HepG2 (cell line): ENCODE data around the gene THADA. TPM values are rescaled to one million over a fixed set of nuclear protein-coding genes. Genes with fewer than 3 reads are reported as not detected.
A peak's percentile ranks its signal among the peaks of the same experiment; 100 is the strongest.

Source experiments
- ARNT2 ChIP-seq: sonication (generic); formaldehyde crosslinking; IDR thresholded peaks from 2 replicates; pipeline ENCODE4 v1.8.0; 2022; ENCODE audit warnings: mild to moderate bottlenecking, low read depth, missing genetic modification reagents, moderate library complexity
- CSRNP2 ChIP-seq: sonication (generic); formaldehyde crosslinking; conservative IDR thresholded peaks from 2 replicates; pipeline ENCODE4 v1.8.0; 2022; ENCODE audit warnings: low read depth, missing genetic modification reagents
- ETS1 ChIP-seq: sonication (generic); formaldehyde crosslinking; IDR thresholded peaks from 2 replicates; pipeline ENCODE4 v1.4.0; 2020; ENCODE audit warnings: missing genetic modification reagents
- HNF4G ChIP-seq, 2 experiments: sonication (generic) in 1 of 2; formaldehyde crosslinking in 1 of 2; IDR thresholded peaks; 2 replicates each; pipeline versions ENCODE4 v1.4.0 to v1.6.1; 2011 to 2020; ENCODE audit warnings: borderline replicate concordance in 2 of 2, low read depth in 2 of 2, mild to moderate bottlenecking in 2 of 2, low read length in 1 of 2, missing genetic modification reagents in 1 of 2, moderate library complexity in 1 of 2
- HNRNPL ChIP-seq: fragments of 200-400 bp; formaldehyde crosslinking; IDR thresholded peaks from 2 replicates; pipeline ENCODE4 v1.6.1; 2017; ENCODE audit warnings: mild to moderate bottlenecking, low read depth, low read length
- JDP2 ChIP-seq: sonication (generic); formaldehyde crosslinking; IDR thresholded peaks from 2 replicates; pipeline ENCODE4 v1.8.1; 2022; ENCODE audit warnings: missing genetic modification reagents, borderline replicate concordance
- KAT2B ChIP-seq: fragments of 150-350 bp; IDR thresholded peaks from 2 replicates; pipeline ENCODE4 v1.6.1; 2014; ENCODE audit warnings: low read depth, low read length, borderline replicate concordance
- LCORL ChIP-seq, 2 experiments: fragments of 450-650 bp in 1 of 2; sonication (generic) in 1 of 2; formaldehyde crosslinking in 1 of 2; IDR thresholded peaks; 2 replicates each; pipeline versions ENCODE4 v1.5.0 to v1.6.1; 2017 to 2020; ENCODE audit warnings: antibody characterized with exemption in 1 of 2, missing genetic modification reagents in 1 of 2
- NFAT5 ChIP-seq: sonication (generic); formaldehyde crosslinking; IDR thresholded peaks from 2 replicates; pipeline ENCODE4 v1.4.0; 2020; ENCODE audit warnings: missing genetic modification reagents
- NFKBIZ ChIP-seq: IDR thresholded peaks from 2 replicates; pipeline ENCODE4 v1.6.1; 2018; ENCODE audit warnings: missing genetic modification reagents, missing compliant biosample characterization
- NR1H2 ChIP-seq: sonication (generic); formaldehyde crosslinking; IDR thresholded peaks from 2 replicates; pipeline ENCODE4 v1.8.1; 2022; ENCODE audit warnings: low read depth, missing genetic modification reagents, borderline replicate concordance
- RAD51 ChIP-seq: fragments of 450-650 bp; IDR thresholded peaks from 2 replicates; pipeline ENCODE4 v1.6.1; 2016; ENCODE audit warnings: borderline replicate concordance
- RNF2 ChIP-seq: fragments of 450-650 bp; conservative IDR thresholded peaks from 2 replicates; pipeline ENCODE4 v1.6.1; 2016; ENCODE audit warnings: low read depth
- STAG1 ChIP-seq: sonication (generic); formaldehyde crosslinking; IDR thresholded peaks from 2 replicates; pipeline ENCODE4 v1.4.0; 2020; ENCODE audit warnings: missing genetic modification reagents
- ZNF264 ChIP-seq: sonication (generic); formaldehyde crosslinking; IDR thresholded peaks from 2 replicates; pipeline ENCODE4 v1.4.0; 2020; ENCODE audit warnings: missing genetic modification reagents
- ZNF350 ChIP-seq: sonication (generic); formaldehyde crosslinking; IDR thresholded peaks from 2 replicates; pipeline ENCODE4 v1.4.0; 2020; ENCODE audit warnings: mild to moderate bottlenecking, low read depth, missing genetic modification reagents, borderline replicate concordance
- polyA plus RNA-seq, 8 experiments: library from polyadenylated mRNA; depleted of rRNA in 3 of 8; stranded (reverse) in 7 of 8; unstranded in 1 of 8; fragments of >200 nt; fragmentation: Illumina TruSeq in 4 of 8; extraction: Trizol in 4 of 8; gene quantifications; 2 replicates each; pipeline versions ENCODE4 v1.2.1 to v1.2.3, GENCODE V29; 2011 to 2016; ENCODE audit warnings: low read depth in 4 of 8, missing spikeins in 1 of 8, mixed read lengths in 1 of 8; ENCODE audit not compliant: insufficient read depth in 1 of 8
- total RNA-seq, 5 experiments: library from RNA; depleted of rRNA; stranded (reverse); fragments of >200 nt; fragmentation: Illumina TruSeq; extraction: Trizol; gene quantifications; 2 replicates each; pipeline ENCODE4 v1.2.3, GENCODE V29; 2016; ENCODE audit warnings: low read depth in 1 of 5
- TF ChIP-seq, protein P1 (sequence below), 2 experiments: sonication (generic) in 1 of 2; formaldehyde crosslinking in 1 of 2; IDR thresholded peaks; 2 replicates each; pipeline versions ENCODE4 v1.4.0 to v1.6.1; 2016 to 2020; ENCODE audit warnings: borderline replicate concordance in 1 of 2, low read depth in 1 of 2, mild to moderate bottlenecking in 1 of 2, missing genetic modification reagents in 1 of 2

The THADA gene
- total and polyA plus RNA-seq, 2 of the 13 experiments (the other 11 are each of a cell fraction or from before 2014, with no cell fraction given): 12.7 to 21.7 TPM

GRCh38 chr2:43202289-43202688 lies 393.5 kb downstream of the THADA start (continued):
- TF ChIP-seq NFAT5 (CRISPR knock-in tag) (no peak), ARNT2 (CRISPR knock-in tag) (no peak), KAT2B (0 out of 2 replicates have a peak, but pooled peaks have one; percentile 16), LCORL (IDR thresholded peaks at IDR 0.05) (peak; percentile 28; the same call in 1 of the 2 replicates), LCORL (CRISPR knock-in tag; IDR thresholded peaks at IDR 0.05) (0 out of 2 replicates have a peak, but pooled peaks have one; percentile 20), HNF4G (IDR thresholded peaks at IDR 0.05; ENCODE audit: borderline replicate concordance, low read depth, low read length) (0 out of 2 replicates have a peak, but pooled peaks have one; percentile 40), HNF4G (CRISPR knock-in tag; IDR thresholded peaks at IDR 0.05; ENCODE audit: borderline replicate concordance, low read depth) (no peak), ETS1 (no peak), ZNF350 (CRISPR knock-in tag) (no peak), STAG1 (no peak), NFKBIZ (CRISPR knock-in tag) (no peak), HNRNPL (no peak), NR1H2 (CRISPR knock-in tag) (no peak), CSRNP2 (CRISPR knock-in tag) (no peak), JDP2 (CRISPR knock-in tag) (no peak), RAD51 (no peak), RNF2 (no peak), ZNF264 (CRISPR knock-in tag) (no peak)
- TF ChIP-seq, protein P1, sequence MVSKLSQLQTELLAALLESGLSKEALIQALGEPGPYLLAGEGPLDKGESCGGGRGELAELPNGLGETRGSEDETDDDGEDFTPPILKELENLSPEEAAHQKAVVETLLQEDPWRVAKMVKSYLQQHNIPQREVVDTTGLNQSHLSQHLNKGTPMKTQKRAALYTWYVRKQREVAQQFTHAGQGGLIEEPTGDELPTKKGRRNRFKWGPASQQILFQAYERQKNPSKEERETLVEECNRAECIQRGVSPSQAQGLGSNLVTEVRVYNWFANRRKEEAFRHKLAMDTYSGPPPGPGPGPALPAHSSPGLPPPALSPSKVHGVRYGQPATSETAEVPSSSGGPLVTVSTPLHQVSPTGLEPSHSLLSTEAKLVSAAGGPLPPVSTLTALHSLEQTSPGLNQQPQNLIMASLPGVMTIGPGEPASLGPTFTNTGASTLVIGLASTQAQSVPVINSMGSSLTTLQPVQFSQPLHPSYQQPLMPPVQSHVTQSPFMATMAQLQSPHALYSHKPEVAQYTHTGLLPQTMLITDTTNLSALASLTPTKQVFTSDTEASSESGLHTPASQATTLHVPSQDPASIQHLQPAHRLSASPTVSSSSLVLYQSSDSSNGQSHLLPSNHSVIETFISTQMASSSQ (IDR thresholded peaks at IDR 0.05; ENCODE audit: low read depth): no peak
- TF ChIP-seq, protein P1 (CRISPR knock-in tag; IDR thresholded peaks at IDR 0.05; ENCODE audit: borderline replicate concordance): no peak
